Osteoblast (primary cell): ENCODE measurements around the gene CD6. TPM values are rescaled to one million over a fixed set of nuclear protein-coding genes. Genes with fewer than 3 reads are reported as not detected.
A peak's percentile ranks its signal among the peaks of the same experiment; 100 is the strongest.

ENCODE experiments used
- DNase-seq: peaks from one replicate; pipeline ENCODE4 v3.0.0; 2011; ENCODE audit warnings: low spot score, mixed read lengths; ENCODE audit not compliant: insufficient read length; ENCODE audit errors: missing footprints
- H2AFZ ChIP-seq: 2 replicates; pipeline ENCODE4 v1.6.0; 2011; ENCODE audit warnings: mild to moderate bottlenecking, low read length
- H3K27ac ChIP-seq: 2 replicates; pipeline ENCODE4 v1.5.1; 2011; ENCODE audit warnings: mild to moderate bottlenecking, low read depth, low read length, moderate library complexity
- H3K27me3 ChIP-seq: 2 replicates; pipeline ENCODE4 v1.6.0; 2012; ENCODE audit warnings: mild to moderate bottlenecking, control low read depth, inconsistent platforms, low read length, moderate library complexity; ENCODE audit not compliant: insufficient read depth
- H3K36me3 ChIP-seq: 2 replicates; pipeline ENCODE4 v1.5.1; 2011; ENCODE audit warnings: mild to moderate bottlenecking, low read length, control low read depth, moderate library complexity; ENCODE audit not compliant: insufficient read depth
- H3K4me1 ChIP-seq: 2 replicates; pipeline ENCODE4 v1.5.1; 2011; ENCODE audit warnings: mild to moderate bottlenecking, low read length, control low read depth, moderate library complexity; ENCODE audit not compliant: insufficient read depth
- H3K4me2 ChIP-seq: 2 replicates; pipeline ENCODE4 v1.6.0; 2011; ENCODE audit warnings: mild to moderate bottlenecking, low read length; ENCODE audit not compliant: insufficient read depth
- H3K4me3 ChIP-seq: fragments of 200-600 bp; sonication (generic); 3 replicates; pipeline ENCODE4 v1.5.1; 2012; ENCODE audit warnings: mild to moderate bottlenecking, low read length, inconsistent platforms; ENCODE audit not compliant: insufficient read depth
- H3K79me2 ChIP-seq: 2 replicates; pipeline ENCODE4 v1.6.0; 2012; ENCODE audit warnings: mild to moderate bottlenecking, low read length, control low read depth, inconsistent platforms; ENCODE audit not compliant: insufficient read depth
- H3K9me3 ChIP-seq: 2 replicates; pipeline ENCODE4 v1.5.1; 2011; ENCODE audit warnings: low read depth, low read length, control low read depth
- H4K20me1 ChIP-seq: 2 replicates; pipeline ENCODE4 v1.6.0; 2012; ENCODE audit warnings: mild to moderate bottlenecking, low read length, control low read depth; ENCODE audit not compliant: insufficient read depth
- total RNA-seq: library from RNA; depleted of rRNA; stranded (reverse); fragments of >200 nt; gene quantifications from 2 replicates; pipeline ENCODE4 v1.2.3, GENCODE V29; 2012
- TF ChIP-seq, protein P1 (sequence below): IDR thresholded peaks from 2 replicates; pipeline ENCODE4 v1.5.1; 2011; ENCODE audit warnings: mild to moderate bottlenecking, low read depth, low read length, moderate library complexity; ENCODE audit errors: extremely low read depth

The CD6 gene
- total RNA-seq, 1 donor = not detected

DNA sequence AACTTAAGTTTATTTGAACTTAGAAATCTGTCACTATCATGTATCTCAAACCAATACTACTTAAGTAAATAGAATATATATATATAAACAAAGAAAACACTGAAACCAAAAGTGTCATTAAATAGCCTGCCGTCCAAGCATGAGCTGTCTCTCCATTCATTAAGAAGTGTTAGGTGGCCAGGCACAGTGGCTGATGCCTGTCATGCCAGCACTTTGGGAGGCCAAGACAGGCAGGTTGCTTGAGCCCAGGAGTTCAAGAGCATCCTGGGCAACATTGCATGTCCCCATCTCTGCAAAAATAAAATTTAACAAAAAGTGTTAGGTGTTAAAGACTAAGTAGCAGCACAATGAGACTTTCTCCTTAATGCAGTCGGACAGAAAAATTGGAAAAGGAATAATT is 14.0 kb downstream of the CD6 start:
- no peaks in the 10 kb centered on the region for H3K9me3 ChIP-seq
- H3K36me3 ChIP-seq = no peaks in the 10 kb centered on the region
- no peak overlapping the region for H3K4me2 ChIP-seq

DNA sequence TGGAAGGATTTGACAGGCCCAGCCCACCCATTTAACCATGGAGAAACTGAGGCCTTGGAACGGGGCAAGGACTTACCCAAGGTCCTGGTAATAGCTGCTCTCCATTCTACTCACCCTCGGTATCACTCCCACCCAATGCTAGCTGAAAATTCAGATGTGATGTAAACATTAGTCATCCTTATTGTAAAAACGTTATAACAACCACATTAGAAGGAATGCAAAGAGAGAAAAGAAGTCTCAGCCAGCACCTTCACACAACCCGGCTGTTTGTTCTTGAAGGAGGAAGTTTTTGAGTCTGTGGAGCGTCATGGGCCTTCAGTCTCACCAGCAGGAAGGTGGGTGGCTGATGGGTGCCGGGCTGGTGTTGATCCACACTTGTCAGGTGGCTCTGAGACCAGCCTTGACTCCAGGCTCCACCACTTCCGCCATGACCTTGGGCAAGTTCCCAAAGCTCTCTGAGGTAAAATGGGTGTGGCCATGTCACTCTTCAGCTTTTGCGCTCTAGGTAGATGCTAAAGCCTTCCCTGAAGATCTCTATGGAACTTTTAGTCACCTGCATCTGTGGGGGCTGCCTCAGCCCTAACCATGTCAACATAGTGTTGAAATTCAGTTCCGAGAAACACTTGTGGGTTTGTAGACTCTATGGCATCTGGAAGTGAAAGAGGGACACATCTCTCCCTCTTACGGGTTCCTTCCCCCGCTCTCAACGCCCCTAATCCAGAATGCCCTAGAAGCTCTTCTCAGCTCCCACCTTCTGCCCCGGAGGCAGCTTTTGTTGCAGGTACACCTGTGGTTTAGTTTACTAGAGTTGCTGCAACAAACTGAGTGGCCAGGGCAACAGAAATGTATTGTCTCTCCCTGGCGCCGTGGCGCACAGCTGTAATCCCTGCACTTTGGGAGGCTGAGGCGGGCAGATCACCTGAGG is 14.8 kb downstream of the CD6 start:
- H3K4me2 ChIP-seq = peak overlapping the region; percentile 39
- H2AFZ ChIP-seq = peak overlapping the region; percentile 47

More for the DNA sequence above, 14.0 kb downstream of the CD6 start:
- TF ChIP-seq, protein P1, sequence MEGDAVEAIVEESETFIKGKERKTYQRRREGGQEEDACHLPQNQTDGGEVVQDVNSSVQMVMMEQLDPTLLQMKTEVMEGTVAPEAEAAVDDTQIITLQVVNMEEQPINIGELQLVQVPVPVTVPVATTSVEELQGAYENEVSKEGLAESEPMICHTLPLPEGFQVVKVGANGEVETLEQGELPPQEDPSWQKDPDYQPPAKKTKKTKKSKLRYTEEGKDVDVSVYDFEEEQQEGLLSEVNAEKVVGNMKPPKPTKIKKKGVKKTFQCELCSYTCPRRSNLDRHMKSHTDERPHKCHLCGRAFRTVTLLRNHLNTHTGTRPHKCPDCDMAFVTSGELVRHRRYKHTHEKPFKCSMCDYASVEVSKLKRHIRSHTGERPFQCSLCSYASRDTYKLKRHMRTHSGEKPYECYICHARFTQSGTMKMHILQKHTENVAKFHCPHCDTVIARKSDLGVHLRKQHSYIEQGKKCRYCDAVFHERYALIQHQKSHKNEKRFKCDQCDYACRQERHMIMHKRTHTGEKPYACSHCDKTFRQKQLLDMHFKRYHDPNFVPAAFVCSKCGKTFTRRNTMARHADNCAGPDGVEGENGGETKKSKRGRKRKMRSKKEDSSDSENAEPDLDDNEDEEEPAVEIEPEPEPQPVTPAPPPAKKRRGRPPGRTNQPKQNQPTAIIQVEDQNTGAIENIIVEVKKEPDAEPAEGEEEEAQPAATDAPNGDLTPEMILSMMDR = no peak
- no peak for DNase-seq
- no peaks in the 10 kb centered on the region for H4K20me1 ChIP-seq
- H3K4me3 ChIP-seq = no peak overlapping the region
- no peaks in the 10 kb centered on the region for H3K79me2 ChIP-seq
- H3K27ac ChIP-seq = no peak overlapping the region
- peaks cover 22% of the 10 kb centered on the region for H3K27me3 ChIP-seq
- peaks cover 8% of the 10 kb centered on the region for H3K4me1 ChIP-seq
- H2AFZ ChIP-seq = no peak overlapping the region

DNA sequence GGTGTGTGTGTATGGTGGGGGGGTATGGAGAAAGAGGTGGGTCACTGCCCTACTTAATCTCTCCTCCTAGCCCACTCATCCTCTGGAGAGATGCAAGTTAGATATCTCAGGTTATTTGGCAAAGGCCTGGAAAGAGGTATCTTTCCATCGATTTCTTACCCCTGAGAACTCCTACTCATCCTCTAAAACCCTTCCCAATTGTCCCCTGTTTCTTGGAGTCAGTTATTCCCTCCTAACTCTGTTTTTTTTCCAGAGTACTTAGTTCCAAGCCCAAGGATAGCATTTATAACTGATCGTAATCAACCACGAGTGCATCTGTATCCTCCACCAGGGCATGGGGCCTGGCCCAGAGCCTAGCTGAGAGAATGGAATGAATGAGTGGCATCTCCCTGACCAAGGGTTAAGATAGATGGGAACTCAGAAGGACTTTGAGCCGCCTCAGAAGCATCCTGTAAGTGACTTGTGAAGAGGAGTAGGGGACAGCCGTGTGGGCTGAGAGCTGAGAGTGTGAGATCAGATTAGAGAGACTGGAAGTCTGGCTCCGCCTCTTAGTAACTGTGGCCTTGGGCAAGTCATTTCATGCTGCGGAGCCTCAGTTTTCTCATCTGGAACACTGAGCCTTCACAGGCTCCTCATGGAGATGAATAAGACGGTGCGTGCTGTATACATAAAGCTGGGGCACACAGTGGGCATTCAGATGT is 16.2 kb downstream of the CD6 start:
- Histone ChIP-seq H3K4me1 (peaks cover 8% of the 10 kb centered on the region), H3K36me3 (no peaks in the 10 kb centered on the region), H3K79me2 (no peaks in the 10 kb centered on the region), H3K9me3 (no peaks in the 10 kb centered on the region), H2AFZ (no peak overlapping the region), H3K27ac (no peak overlapping the region), H3K27me3 (peaks cover 22% of the 10 kb centered on the region), H4K20me1 (no peaks in the 10 kb centered on the region), H3K4me2 (no peak overlapping the region), H3K4me3 (no peak overlapping the region)
- TF ChIP-seq, protein P1 = no peak
- no peak for DNase-seq

More for the DNA sequence above, 14.8 kb downstream of the CD6 start:
- H3K27me3 ChIP-seq = peaks cover 22% of the 10 kb centered on the region
- no peaks in the 10 kb centered on the region for H3K79me2 ChIP-seq
- no peaks in the 10 kb centered on the region for H3K9me3 ChIP-seq
- H3K4me3 ChIP-seq = no peak overlapping the region
- no peak for DNase-seq
- no peaks in the 10 kb centered on the region for H4K20me1 ChIP-seq
- H3K27ac ChIP-seq = no peak overlapping the region
- peaks cover 8% of the 10 kb centered on the region for H3K4me1 ChIP-seq
- no peaks in the 10 kb centered on the region for H3K36me3 ChIP-seq
- TF ChIP-seq, protein P1 = no peak

DNA sequence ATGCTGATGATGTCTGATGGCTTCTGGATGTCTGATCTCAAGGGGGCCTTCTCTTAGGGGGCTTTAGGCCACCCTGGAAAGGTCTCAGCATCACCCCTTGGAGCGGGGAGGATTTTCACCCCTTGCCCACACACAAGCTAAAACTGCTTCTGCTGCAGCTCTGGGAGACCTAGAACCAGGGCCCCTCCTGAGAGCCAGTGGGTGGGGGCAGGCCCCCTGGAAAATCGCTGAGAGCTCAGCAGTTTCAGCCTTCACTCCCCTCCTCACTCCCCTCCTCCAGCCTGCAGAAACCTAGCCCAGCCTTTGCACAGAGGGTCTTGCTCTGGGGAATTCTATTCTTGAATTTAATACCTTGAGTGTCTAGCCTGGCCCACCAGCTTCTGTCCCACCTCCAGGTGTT is 17.2 kb downstream of the CD6 start:
- peaks cover 8% of the 10 kb centered on the region for H3K4me1 ChIP-seq
- H3K79me2 ChIP-seq = no peaks in the 10 kb centered on the region
- TF ChIP-seq, protein P1 = no peak
- no peaks in the 10 kb centered on the region for H3K36me3 ChIP-seq
- no peak overlapping the region for H3K27ac ChIP-seq
- no peaks in the 10 kb centered on the region for H3K9me3 ChIP-seq
- no peak overlapping the region for H3K4me3 ChIP-seq
- no peak overlapping the region for H2AFZ ChIP-seq
- H3K4me2 ChIP-seq = no peak overlapping the region
- no peak for DNase-seq
- peaks cover 29% of the 10 kb centered on the region for H3K27me3 ChIP-seq
- H4K20me1 ChIP-seq = no peaks in the 10 kb centered on the region
